ENCODE data around the gene PROK1. TPM values are rescaled to one million over a fixed set of nuclear protein-coding genes. Genes with fewer than 3 reads are reported as not detected.

PROK1 gene
- total and polyA plus RNA-seq, 2 donors (not counting 1 experiment from before 2014, with no cell fraction given): not detected

- TF ChIP-seq EZH2 (IDR thresholded peaks at IDR 0.05; ENCODE audit: borderline replicate concordance, insufficient read depth, low read depth, low read length, poor library complexity, severe bottlenecking) (no peak), CTCF (IDR thresholded peaks at IDR 0.05) (no peak)
- Mint-ChIP-seq H3K27ac (no peak overlapping the region), H3K4me1 (no peaks in the 10 kb centered on the region), H3K9me3 (ENCODE audit: insufficient read depth) (no peaks in the 10 kb centered on the region), H3K27me3 (peaks cover 41% of the 10 kb centered on the region), H3K4me3 (no peak overlapping the region)
- Histone ChIP-seq H3K4me3 (ENCODE audit: control extremely low read depth in 1 of 5, extremely low read depth in 1 of 5, insufficient read depth in 1 of 5, low read depth in 2 of 5, low read length in 4 of 5) (no peak overlapping the region), H3K79me2 (ENCODE audit: control insufficient read depth, insufficient read depth, low read length) (no peaks in the 10 kb centered on the region), H3K27me3 (replicated peaks in 1 of 4; ENCODE audit: control extremely low read depth in 1 of 4, control insufficient read depth in 3 of 4, insufficient read depth in 4 of 4, low read length in 3 of 4) (peaks cover 0 to 8% (median 2%) of the 10 kb centered on the region in 4 experiments), H3K9me3 (ENCODE audit: control extremely low read depth in 1 of 3, control insufficient read depth in 2 of 3, insufficient read depth in 1 of 3, low read length in 2 of 3) (peaks cover 0 to 2% (median 0%) of the 10 kb centered on the region in 3 donors), H3K4me1 (ENCODE audit: control insufficient read depth in 2 of 2, insufficient read depth in 2 of 2, low read length in 2 of 2) (no peaks in the 10 kb centered on the region), H3K36me3 (replicated peaks in 1 of 2; ENCODE audit: control extremely low read depth in 1 of 2, control insufficient read depth in 1 of 2, extremely low read depth in 1 of 2, insufficient read depth in 2 of 2, low read length in 1 of 2) (no peaks in the 10 kb centered on the region), H3K27ac (ENCODE audit: low read length in 2 of 2) (no peak overlapping the region), H2AFZ (ENCODE audit: insufficient read depth, low read depth, low read length, poor library complexity, severe bottlenecking) (no peak overlapping the region), H3K9ac (ENCODE audit: low read length) (no peak overlapping the region), H3K4me2 (replicated peaks; ENCODE audit: low read depth, low read length, poor library complexity, severe bottlenecking) (no peak overlapping the region), H4K20me1 (ENCODE audit: control insufficient read depth, insufficient read depth, low read length, poor library complexity, severe bottlenecking) (no peaks in the 10 kb centered on the region)
- WGBS (ENCODE audit: insufficient coverage): 100% methylated on average over 2 of the region's 2 CpGs
- POLR2A ChIA-PET: no interaction called here
- DNase-seq (no peak), ATAC-seq (ENCODE audit: low read depth) (no peak)
- CTCF ChIA-PET: interaction anchor here (1.7 kb wide), 1 partner anchor 19 kb away, joined by 4 read pairs; no protein-coding TSS in a partner anchor
- intact Hi-C loops (cut with micrococcal nuclease): no loop called here
These were observed 26.1 kb downstream of the PROK1 start for GRCh38 chr1:110477041-110477440.

GRCh38 chr1:110477445-110477957 lies 26.6 kb downstream of the PROK1 start:
- no peak overlapping the region for H3K27ac Mint-ChIP-seq
- no peak overlapping the region for H3K9ac ChIP-seq (ENCODE audit: low read length)
- no peaks in the 10 kb centered on the region for H3K36me3 ChIP-seq (replicated peaks in 1 of 2; ENCODE audit: control extremely low read depth in 1 of 2, control insufficient read depth in 1 of 2, extremely low read depth in 1 of 2, insufficient read depth in 2 of 2, low read length in 1 of 2)
- H3K9me3 Mint-ChIP-seq (ENCODE audit: insufficient read depth): no peaks in the 10 kb centered on the region
- H3K4me2 ChIP-seq (replicated peaks; ENCODE audit: low read depth, low read length, poor library complexity, severe bottlenecking): no peak overlapping the region
- H3K79me2 ChIP-seq (ENCODE audit: control insufficient read depth, insufficient read depth, low read length): no peaks in the 10 kb centered on the region
- CTCF ChIA-PET: interaction anchor here (1.0 to 1.7 kb wide), 3 partner anchors 17 to 277 kb away, joined by 3 to 6 read pairs (median 4); no protein-coding TSS in a partner anchor
- no peak overlapping the region for H3K4me3 Mint-ChIP-seq
- intact Hi-C loops (cut with micrococcal nuclease): no loop called here
- H3K27ac ChIP-seq (ENCODE audit: low read length in 2 of 2): no peak overlapping the region
- H3K27me3 Mint-ChIP-seq: peaks cover 38% of the 10 kb centered on the region
- DNase-seq (no peak), ATAC-seq (ENCODE audit: low read depth) (no peak)
- WGBS (ENCODE audit: insufficient coverage): 89% methylated on average over 3 of the region's 3 CpGs
- H2AFZ ChIP-seq (ENCODE audit: insufficient read depth, low read depth, low read length, poor library complexity, severe bottlenecking): no peak overlapping the region
- peaks cover 0 to 2% (median 0%) of the 10 kb centered on the region in 3 donors for H3K9me3 ChIP-seq (ENCODE audit: control extremely low read depth in 1 of 3, control insufficient read depth in 2 of 3, insufficient read depth in 1 of 3, low read length in 2 of 3)
- no peaks in the 10 kb centered on the region for H4K20me1 ChIP-seq (ENCODE audit: control insufficient read depth, insufficient read depth, low read length, poor library complexity, severe bottlenecking)
- TF ChIP-seq EZH2 (IDR thresholded peaks at IDR 0.05; ENCODE audit: borderline replicate concordance, insufficient read depth, low read depth, low read length, poor library complexity, severe bottlenecking): no peak
- TF ChIP-seq CTCF (IDR thresholded peaks at IDR 0.05): no peak
- POLR2A ChIA-PET: no interaction called here
- no peak overlapping the region for H3K4me3 ChIP-seq (ENCODE audit: control extremely low read depth in 1 of 5, extremely low read depth in 1 of 5, insufficient read depth in 1 of 5, low read depth in 2 of 5, low read length in 4 of 5)
- H3K4me1 Mint-ChIP-seq: no peaks in the 10 kb centered on the region
- H3K4me1 ChIP-seq (ENCODE audit: control insufficient read depth in 2 of 2, insufficient read depth in 2 of 2, low read length in 2 of 2): no peaks in the 10 kb centered on the region
- H3K27me3 ChIP-seq (replicated peaks in 1 of 4; ENCODE audit: control extremely low read depth in 1 of 4, control insufficient read depth in 3 of 4, insufficient read depth in 4 of 4, low read length in 3 of 4): peaks cover 0 to 9% (median 2%) of the 10 kb centered on the region in 4 experiments

All from B cell (primary cell).